H1 (cell line): ENCODE data around the gene CYP46A1. TPM values are rescaled to one million over a fixed set of nuclear protein-coding genes. Genes with fewer than 3 reads are reported as not detected.

Source experiments
- CTCF ChIA-PET: fragments of 300-600 bp; sonication (Branson Sonifier 250); formaldehyde crosslinking; loops from one replicate; lab custom pipeline; 2021; ENCODE audit not compliant: partially characterized antibody; lab: Charles Lee
- POLR2A ChIA-PET: fragments of 300-600 bp; sonication (Branson Sonifier 250); formaldehyde crosslinking; loops from one replicate; lab custom pipeline; 2021; ENCODE audit warnings: inconsistent platforms; ENCODE audit not compliant: partially characterized antibody; lab: Charles Lee
- DNase-seq, 2 experiments: peaks; one replicate each; pipeline versions ENCODE4 v3.0.0 to v3.0.0-alpha.2; 2010 to 2022; ENCODE audit warnings: low spot score in 2 of 2, low read depth in 1 of 2, mixed read lengths in 1 of 2
- FAIRE-seq: peaks from 2 replicates; lab custom pipeline; 2011; peaks lifted over from hg19 to GRCh38; lab: Jason Lieb, UNC
- H2AFZ ChIP-seq: 2 replicates; pipeline ENCODE4 v1.8.1; 2012; ENCODE audit warnings: low read length, inconsistent platforms
- H2AK5ac ChIP-seq: 2 replicates; pipeline ENCODE4 v1.6.1; 2013; ENCODE audit warnings: low read depth, low read length
- H2BK120ac ChIP-seq: replicated peaks from 2 replicates; pipeline ENCODE3; 2013; ENCODE audit warnings: low read depth, low read length, inconsistent platforms
- H2BK12ac ChIP-seq: 2 replicates; pipeline ENCODE4 v1.6.1; 2013; ENCODE audit warnings: low read depth, low read length
- H2BK15ac ChIP-seq: 2 replicates; pipeline ENCODE4 v1.6.1; 2013; ENCODE audit warnings: low read length
- H2BK20ac ChIP-seq: 2 replicates; pipeline ENCODE4 v1.6.1; 2013; ENCODE audit warnings: low read length
- H2BK5ac ChIP-seq: 2 replicates; pipeline ENCODE4 v1.6.1; 2013; ENCODE audit warnings: low read depth, low read length
- H3K14ac ChIP-seq: 2 replicates; pipeline ENCODE4 v1.6.1; 2013; ENCODE audit warnings: inconsistent platforms; ENCODE audit not compliant: insufficient read length
- H3K18ac ChIP-seq: 2 replicates; pipeline ENCODE4 v1.6.1; 2013; ENCODE audit warnings: low read length; ENCODE audit errors: extremely low read depth
- H3K23ac ChIP-seq: 2 replicates; pipeline ENCODE4 v1.6.1; 2013; ENCODE audit warnings: inconsistent platforms; ENCODE audit not compliant: insufficient read length
- H3K23me2 ChIP-seq: 2 replicates; pipeline ENCODE4 v1.6.1; 2013; ENCODE audit warnings: low read depth, low read length
- H3K27ac ChIP-seq: 2 replicates; pipeline ENCODE4 v1.6.1; 2011; ENCODE audit warnings: low read depth, low read length, inconsistent platforms
- H3K27me3 ChIP-seq, 4 experiments: replicated peaks in 1 of 4; 1 replicate in 1 of 4; 2 replicates in 3 of 4; pipeline versions ENCODE4 v1.6.1 to v1.8.1; 2011 to 2013; ENCODE audit warnings: low read length in 3 of 4, mild to moderate bottlenecking in 3 of 4, inconsistent platforms in 2 of 4, mixed read lengths in 2 of 4, moderate library complexity in 1 of 4; ENCODE audit not compliant: control insufficient read depth in 3 of 4, insufficient read depth in 3 of 4; ENCODE audit errors: extremely low read depth in 1 of 4
- H3K36me3 ChIP-seq, 4 experiments: 2 replicates each; pipeline versions ENCODE4 v1.6.1 to v1.8.1; 2011 to 2013; ENCODE audit warnings: mild to moderate bottlenecking in 4 of 4, low read length in 3 of 4, moderate library complexity in 2 of 4, control low read depth in 1 of 4, inconsistent platforms in 1 of 4; ENCODE audit not compliant: insufficient read depth in 4 of 4, control insufficient read depth in 2 of 4
- H3K4ac ChIP-seq: replicated peaks from 2 replicates; pipeline ENCODE3; 2013; ENCODE audit warnings: low read length, low read depth, mixed read lengths, inconsistent platforms; ENCODE audit not compliant: insufficient read length
- H3K4me1 ChIP-seq, 4 experiments: replicated peaks in 1 of 4; 1 replicate in 1 of 4; 2 replicates in 3 of 4; pipeline versions ENCODE4 v1.6.1 to v1.8.1; 2011 to 2013; ENCODE audit warnings: low read length in 3 of 4, inconsistent platforms in 2 of 4, mixed read lengths in 1 of 4; ENCODE audit not compliant: insufficient read depth in 4 of 4, control insufficient read depth in 3 of 4
- H3K4me2 ChIP-seq, 2 experiments: 2 replicates each; pipeline versions ENCODE4 v1.6.1 to v1.8.1; 2011 to 2013; ENCODE audit warnings: low read depth in 2 of 2, low read length in 2 of 2, control low read depth in 1 of 2, inconsistent platforms in 1 of 2, mild to moderate bottlenecking in 1 of 2; ENCODE audit not compliant: insufficient read depth in 1 of 2
- H3K4me3 ChIP-seq, 4 experiments: fragments of 200-600, 300-600 bp in 1 of 4; sonication (generic), shearing (Covaris generic), sonication (Bioruptor Twin) in 1 of 4; 2 replicates each; pipeline versions ENCODE4 v1.5.1 to v1.8.1; 2011 to 2016; ENCODE audit warnings: low read length in 4 of 4, low read depth in 3 of 4, control low read depth in 2 of 4, inconsistent platforms in 2 of 4, mild to moderate bottlenecking in 2 of 4, mixed read lengths in 1 of 4, moderate library complexity in 1 of 4; ENCODE audit not compliant: insufficient read depth in 2 of 4; ENCODE audit errors: extremely low read depth in 1 of 4
- H3K56ac ChIP-seq: replicated peaks from 2 replicates; pipeline ENCODE3; 2013; ENCODE audit warnings: low read depth, mild to moderate bottlenecking, mixed read lengths, low read length, inconsistent platforms; ENCODE audit not compliant: insufficient read length
- H3K79me1 ChIP-seq: 2 replicates; pipeline ENCODE4 v1.6.1; 2013; ENCODE audit warnings: low read depth, low read length, control low read depth
- H3K79me2 ChIP-seq, 2 experiments: 2 replicates each; pipeline versions ENCODE4 v1.6.1 to v1.8.1; 2012 to 2013; ENCODE audit warnings: low read length in 2 of 2, mild to moderate bottlenecking in 2 of 2, inconsistent platforms in 1 of 2; ENCODE audit not compliant: insufficient read depth in 2 of 2, control insufficient read depth in 1 of 2
- H3K9ac ChIP-seq, 4 experiments: replicated peaks in 1 of 4; 1 replicate in 1 of 4; 2 replicates in 3 of 4; pipeline versions ENCODE4 v1.6.1 to v1.8.1; 2011 to 2013; ENCODE audit warnings: low read depth in 3 of 4, low read length in 3 of 4, control low read depth in 2 of 4, mild to moderate bottlenecking in 2 of 4, moderate library complexity in 2 of 4, inconsistent platforms in 1 of 4; ENCODE audit errors: extremely low read depth in 1 of 4
- H3K9me3 ChIP-seq, 2 experiments: 2 replicates each; pipeline versions ENCODE4 v1.6.1 to v1.8.1; 2012 to 2013; ENCODE audit warnings: mild to moderate bottlenecking in 2 of 2, moderate library complexity in 2 of 2, control low read depth in 1 of 2, inconsistent platforms in 1 of 2, low read depth in 1 of 2, low read length in 1 of 2, mixed read lengths in 1 of 2; ENCODE audit not compliant: insufficient read depth in 2 of 2
- H4K20me1 ChIP-seq, 2 experiments: replicated peaks in 1 of 2; 2 replicates each; pipeline versions ENCODE3 to v1.8.1; 2011 to 2013; ENCODE audit warnings: inconsistent platforms in 2 of 2, low read length in 2 of 2, mild to moderate bottlenecking in 1 of 2; ENCODE audit not compliant: insufficient read depth in 2 of 2, control insufficient read depth in 1 of 2
- H4K5ac ChIP-seq: 2 replicates; pipeline ENCODE4 v1.6.1; 2013; ENCODE audit warnings: low read length, low read depth, mixed read lengths, inconsistent platforms; ENCODE audit not compliant: insufficient read length
- H4K8ac ChIP-seq: 2 replicates; pipeline ENCODE4 v1.8.0; 2013; ENCODE audit warnings: mild to moderate bottlenecking, moderate library complexity, low read length, inconsistent platforms; ENCODE audit not compliant: insufficient read depth; ENCODE audit errors: extremely low read depth
- H4K91ac ChIP-seq: replicated peaks from 2 replicates; pipeline ENCODE3; 2013; ENCODE audit warnings: low read length, mixed read lengths, inconsistent platforms; ENCODE audit not compliant: insufficient read length
- BCL11A ChIP-seq, 2 experiments: IDR thresholded peaks; one replicate each; pipeline ENCODE4 v1.6.1; 2011; ENCODE audit warnings: low read depth in 2 of 2, low read length in 2 of 2, mild to moderate bottlenecking in 2 of 2
- EGR1 ChIP-seq: IDR thresholded peaks from 2 replicates; pipeline ENCODE4 v1.6.1; 2011; ENCODE audit warnings: low read depth, low read length, borderline replicate concordance
- GABPA ChIP-seq: IDR thresholded peaks from 2 replicates; pipeline ENCODE4 v1.6.1; 2011; ENCODE audit warnings: mild to moderate bottlenecking, low read length, moderate library complexity, borderline replicate concordance; ENCODE audit not compliant: insufficient read depth
- GTF2F1 ChIP-seq: IDR thresholded peaks from 2 replicates; pipeline ENCODE4 v1.6.1; 2012; ENCODE audit warnings: low read depth, low read length, improper control_type of control experiment, borderline replicate concordance
- HDAC2 ChIP-seq, 2 experiments: fragments of 300-600 bp in 1 of 2; sonication (generic) in 1 of 2; IDR thresholded peaks; 2 replicates each; pipeline ENCODE4 v1.6.1; 2011 to 2012; ENCODE audit warnings: low read depth in 2 of 2, low read length in 2 of 2, mild to moderate bottlenecking in 2 of 2, moderate library complexity in 2 of 2, borderline replicate concordance in 1 of 2, inconsistent platforms in 1 of 2
- HDAC6 ChIP-seq: IDR thresholded peaks from one replicate; pipeline ENCODE4 v1.7.1; 2012; ENCODE audit warnings: low read depth, mild to moderate bottlenecking, inconsistent platforms, low read length, moderate library complexity
- KDM5A ChIP-seq: fragments of 200-600 bp; IDR thresholded peaks from 2 replicates; pipeline ENCODE4 v1.7.1; 2012; ENCODE audit warnings: mild to moderate bottlenecking, low read length, inconsistent platforms, mixed read lengths
- MAFK ChIP-seq: IDR thresholded peaks from 2 replicates; pipeline ENCODE4 v1.6.1; 2012; ENCODE audit warnings: low read depth, mild to moderate bottlenecking, improper control_type of control experiment, low read length
- SP1 ChIP-seq: IDR thresholded peaks from 2 replicates; pipeline ENCODE4 v1.6.1; 2011; ENCODE audit warnings: low read depth, low read length
- TAF1 ChIP-seq: IDR thresholded peaks from 2 replicates; pipeline ENCODE4 v1.6.1; 2011; ENCODE audit warnings: mild to moderate bottlenecking, low read depth, low read length
- TBP ChIP-seq: IDR thresholded peaks from 2 replicates; pipeline ENCODE4 v1.6.1; 2011; ENCODE audit warnings: low read depth, low read length, improper control_type of control experiment
- TCF12 ChIP-seq: IDR thresholded peaks from 2 replicates; pipeline ENCODE4 v1.6.1; 2011; ENCODE audit warnings: low read depth, mild to moderate bottlenecking, low read length
- WGBS, 2 experiments: shearing (Covaris generic) in 1 of 2; methylation state at CpG; one replicate each; pipeline versions ENCODE4 v1.1.6 to v1.1.7; 2013 to 2015; ENCODE audit warnings: low lambda C conversion rate in 2 of 2, mixed read lengths in 2 of 2, inconsistent platforms in 1 of 2, low coverage in 1 of 2, missing lambda C conversion rate in 1 of 2; ENCODE audit not compliant: insufficient replicate concordance in 2 of 2, insufficient coverage in 1 of 2, insufficient read length in 1 of 2; ENCODE audit errors: extremely low coverage in 1 of 2, missing lambda C conversion rate in 1 of 2; 5-methylcytosine and 5-hydroxymethylcytosine counted together
- polyA plus RNA-seq, 7 experiments: library from polyadenylated mRNA; depleted of rRNA in 3 of 7; stranded (reverse) in 5 of 7; unstranded in 2 of 7; fragments of >200 nt in 5 of 7; fragments of 200-250 nt in 2 of 7; gene quantifications; 1 replicate in 5 of 7; 2 replicates in 1 of 7; 4 replicates in 1 of 7; pipeline versions ENCODE4 v1.2.1 to v1.2.3, GENCODE V29; 2011 to 2013; ENCODE audit warnings: missing spikeins in 2 of 7, mixed read lengths in 2 of 7
- total RNA-seq: library from RNA; stranded (reverse); fragmentation: NEBNext Ultra II Directional; extraction: Animal tissue kit (Norgen Biotek cat#: 25700); gene quantifications from 2 replicates; pipeline ENCODE4 v1.2.1, GENCODE V29; 2021

CYP46A1 gene
- total and polyA plus RNA-seq, 2 of the 8 experiments (the other 6 are each of a cell fraction or from before 2014, with no cell fraction given): 0.41 to 1.3 TPM

- Histone ChIP-seq H3K79me2 (no peaks in the 10 kb centered on the region), H3K4ac (no peak overlapping the region), H4K20me1 (no peaks in the 10 kb centered on the region), H3K4me1 (peaks cover 4 to 13% (median 5%) of the 10 kb centered on the region in 4 experiments), H2BK15ac (0 out of 2 replicates have a peak overlapping the region, but pooled peaks have one; percentile 92), H2BK20ac (peak overlapping the region; percentile 48; the same call in 1 of the 2 replicates), H3K9me3 (no peaks in the 10 kb centered on the region), H2BK5ac (no peak overlapping the region), H3K36me3 (no peaks in the 10 kb centered on the region), H2AFZ (no peak overlapping the region), H3K56ac (no peak overlapping the region), H3K23me2 (no peaks in the 10 kb centered on the region; the same call in 1 of the 2 replicates), H3K4me2 (no peak overlapping the region), H2BK12ac (peak overlapping the region; percentile 80; the same call in 1 of the 2 replicates), H3K27me3 (no peaks in the 10 kb centered on the region; a peak in 2 of 7 replicates), H4K8ac (no peak overlapping the region), H3K79me1 (no peaks in the 10 kb centered on the region), H3K9ac (no peak overlapping the region), H4K5ac (no peak overlapping the region), H3K4me3 (no peak overlapping the region), H3K27ac (no peak overlapping the region), H3K18ac (peak overlapping the region; percentile 48), H4K91ac (peak overlapping the region; percentile 82), H2AK5ac (peak overlapping the region; percentile 13; the same call in 1 of the 2 replicates), H3K23ac (no peak overlapping the region), H3K14ac (no peak overlapping the region), H2BK120ac (no peak overlapping the region)
- WGBS, 2 experiments: 92% methylated on average over 24 of the region's 25 CpGs; no CpG with 5 or more reads in 1 of the 2 experiments
- ChIA-PET POLR2A (no interaction called here), CTCF (interaction anchor here (1.0 to 18.9 kb wide), 4 partner anchors 5 to 150 kb away, joined by 4 to 237 read pairs (median 121); no protein-coding TSS in a partner anchor)
- no peak for DNase-seq
- FAIRE-seq: no peak
- TF ChIP-seq SP1 (no peak), GABPA (no peak), HDAC6 (no peak), EGR1 (no peak), BCL11A (IDR thresholded peaks at IDR 0.05; ENCODE audit: low read depth in 2 of 2, low read length in 2 of 2) (no peak), TCF12 (no peak), TAF1 (no peak), KDM5A (no peak), TBP (no peak), MAFK (no peak), HDAC2 (IDR thresholded peaks at IDR 0.05; ENCODE audit: borderline replicate concordance in 1 of 2, low read depth in 2 of 2, low read length in 2 of 2) (no peak), GTF2F1 (no peak)
These were observed 58.7 kb downstream of the CYP46A1 start for GRCh38 chr14:99742509-99743487.
